HG03432 (cell line): Measurements from ENCODE around the gene PRSS37.

Source experiments
- ATAC-seq: cut with Tn5 transposase; IDR thresholded peaks from one replicate; pipeline ENCODE4 v1.9.1; 2021; ENCODE audit warnings: mild to moderate bottlenecking, moderate library complexity; ENCODE audit not compliant: unreplicated experiment

PRSS37 gene

DNA sequence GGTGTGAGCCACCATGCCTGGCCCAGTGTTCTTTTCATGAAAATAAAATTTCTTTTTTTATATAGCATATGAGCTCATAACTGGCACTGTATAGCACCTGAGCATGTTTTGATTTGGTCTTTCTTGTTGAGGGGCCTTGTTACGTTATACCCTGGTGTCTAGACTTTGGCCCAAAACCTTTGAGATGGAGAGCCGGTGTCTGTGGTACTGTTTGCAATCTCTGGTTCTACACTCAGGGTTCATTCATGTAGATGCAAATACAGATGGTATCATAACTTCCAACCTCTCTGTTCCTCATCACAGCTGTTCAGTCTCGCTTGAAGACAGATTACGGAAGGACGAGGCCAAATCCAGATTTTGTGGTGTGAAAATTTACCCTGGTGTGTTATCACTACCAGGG lies 51.4 kb downstream of the PRSS37 start, which contains the start of gene TAS2R5:
Gene TAS2R5, plus strand, starts transcription at position 301 of the 400 bp plus-strand sequence. CDS start 145 bp downstream, outside the sequence.
- no peak for ATAC-seq

DNA sequence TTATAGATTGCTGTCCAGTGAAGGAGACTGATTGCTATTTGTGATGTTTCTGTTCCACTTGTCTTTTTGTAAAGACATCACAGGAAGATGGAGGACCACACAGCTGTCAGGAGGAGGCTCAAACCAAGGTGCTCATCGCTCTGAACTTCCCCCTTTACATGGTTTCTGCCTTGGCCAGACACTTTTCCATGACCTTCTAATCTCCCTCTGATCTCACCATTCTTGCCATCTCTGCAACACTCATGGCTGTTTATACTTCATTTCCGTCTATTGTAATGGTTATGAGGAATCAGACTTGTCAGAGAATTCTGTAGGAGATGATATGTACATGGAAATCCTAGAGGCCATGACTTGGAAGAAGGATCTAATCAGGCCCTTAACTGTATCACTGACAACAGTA lies 53.0 kb downstream of the PRSS37 start:
- ATAC-seq, result no peak
